Esophagus squamous epithelium (tissue), 5 donors: ENCODE results near the gene GADD45G. TPM values are rescaled to one million over a fixed set of nuclear protein-coding genes. Genes with fewer than 3 reads are reported as not detected.

Experiments
- DNase-seq: peaks from one replicate; lab custom pipeline; 2025; lab: John Stamatoyannopoulos, UW
- H3K27ac ChIP-seq, 4 donors: fragments of 200-600 bp; sonication (generic); one replicate each; pipeline ENCODE4 v1.5.1; 2016 to 2019; ENCODE audit warnings: mild to moderate bottlenecking in 1 of 4
- H3K27me3 ChIP-seq, 4 donors: fragments of 200-600 bp; sonication (generic); 1 replicate in 3 of 4; 2 replicates in 1 of 4; pipeline versions ENCODE4 v1.5.1 to v1.6.0; 2017 to 2021; ENCODE audit warnings: antibody characterized with exemption in 1 of 4
- H3K36me3 ChIP-seq, 3 donors: fragments of 200-600 bp; sonication (generic); one replicate each; pipeline ENCODE4 v1.5.1; 2016 to 2019
- H3K4me1 ChIP-seq, 3 donors: fragments of 200-600 bp; sonication (generic); one replicate each; pipeline ENCODE4 v1.5.1; 2017 to 2019
- H3K4me3 ChIP-seq, 4 donors: fragments of 200-600 bp; sonication (generic); 1 replicate in 3 of 4; 2 replicates in 1 of 4; pipeline ENCODE4 v1.5.1; 2016 to 2019; ENCODE audit warnings: mild to moderate bottlenecking in 2 of 4, moderate library complexity in 1 of 4
- H3K9me3 ChIP-seq, 3 donors: fragments of 200-600 bp; sonication (generic); one replicate each; pipeline ENCODE4 v1.5.1; 2016 to 2019
- CTCF ChIP-seq, 6 experiments: fragments of 450-650 bp in 4 of 6; fragments of 200-600 bp in 2 of 6; sonication (generic) in 2 of 6; IDR thresholded peaks; one replicate each; pipeline ENCODE4 v1.5.1; 2016 to 2019; ENCODE audit warnings: antibody characterized with exemption in 6 of 6, mild to moderate bottlenecking in 4 of 6, moderate library complexity in 4 of 6
- POLR2A ChIP-seq, 4 donors: fragments of 450-650 bp; IDR thresholded peaks; one replicate each; pipeline ENCODE4 v1.6.1; 2017; ENCODE audit warnings: antibody characterized with exemption in 4 of 4, mild to moderate bottlenecking in 4 of 4, moderate library complexity in 3 of 4
- WGBS, 2 donors: methylation state at CpG; one replicate each; pipeline ENCODE4 v1.1.5; 2018; 5-methylcytosine and 5-hydroxymethylcytosine counted together
- intact Hi-C: fragments of 100-400 bp; cut with DNase I; formaldehyde crosslinking; loops from one replicate; pipeline ENCODE4 v1.15.0; 2022
- total RNA-seq, 4 donors: library from RNA; depleted of rRNA; stranded (reverse); fragments of >200 nt; gene quantifications; one replicate each; pipeline ENCODE4 v1.1.0, GENCODE V29; 2016
- donor health status: DM: yes; HTN: yes; CAD: no.

The GADD45G gene
- total RNA-seq, 4 donors from 2014 or later: 1.8 to 18.7 (median 8.5) TPM

DNA sequence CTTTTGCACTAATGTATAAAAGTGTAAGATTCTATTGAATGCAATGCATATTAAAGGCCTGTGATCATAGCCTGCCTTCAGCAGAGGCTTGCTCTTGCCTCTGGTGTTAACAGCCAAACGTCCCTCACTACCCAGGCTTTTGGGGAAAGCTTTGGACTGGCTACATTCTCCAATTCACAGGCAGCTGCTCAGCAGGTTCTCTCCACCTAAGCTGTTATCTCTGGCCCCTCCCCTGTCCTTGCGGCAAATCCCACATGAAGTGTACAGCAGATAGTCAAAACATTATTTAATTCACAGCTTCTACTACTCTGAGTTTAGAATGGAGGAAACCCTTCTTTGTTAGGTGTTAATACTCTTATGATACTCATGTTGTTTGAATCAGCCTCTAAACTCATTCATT lies 45.9 kb upstream of the GADD45G start:
- DNase-seq: no peak
- no peak for TF ChIP-seq CTCF (IDR thresholded peaks at IDR 0.05)
- no peak for TF ChIP-seq POLR2A (IDR thresholded peaks at IDR 0.05)
- intact Hi-C loops: no loop called here
- Histone ChIP-seq H3K27me3 (peaks cover 0 to 7% (median 0%) of the 10 kb centered on the region in 4 donors), H3K4me3 (no peak overlapping the region), H3K27ac (no peak overlapping the region), H3K36me3 (no peaks in the 10 kb centered on the region), H3K9me3 (no peaks in the 10 kb centered on the region), H3K4me1 (peaks cover 0 to 9% (median 3%) of the 10 kb centered on the region in 3 donors)
- 60 to 65% methylated on average over 2 of the region's 2 CpGs for WGBS, 2 donors

DNA sequence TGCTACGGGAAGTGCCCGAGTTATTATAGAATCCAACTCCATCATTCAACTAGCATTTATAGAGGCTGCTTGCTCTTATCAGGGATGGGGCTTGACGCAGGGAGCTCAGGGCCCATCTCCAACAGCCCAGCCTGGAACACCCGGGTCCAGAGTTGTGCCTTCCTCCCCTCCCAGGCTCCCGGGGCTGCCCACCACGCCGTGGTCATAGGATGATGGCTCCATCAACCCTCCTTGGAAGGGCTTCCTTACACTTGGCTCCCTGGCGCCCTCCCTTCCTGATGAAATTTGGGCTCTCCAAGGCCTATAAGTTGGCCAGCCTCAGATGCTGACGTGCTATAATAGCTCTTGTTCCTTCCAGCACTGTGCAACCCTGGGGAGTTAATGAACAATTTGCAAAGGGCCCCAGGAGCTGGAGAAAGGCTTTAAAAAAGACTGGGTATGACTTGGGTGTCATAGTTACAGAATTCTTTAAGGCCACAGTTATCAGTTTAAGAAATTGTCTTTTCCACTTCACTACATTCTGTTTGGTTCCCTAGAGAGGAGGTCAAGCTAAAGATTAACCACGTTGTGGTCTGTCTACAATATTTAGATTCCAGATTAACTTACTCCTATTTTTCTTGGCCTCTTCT lies 42.5 kb upstream of the GADD45G start:
- intact Hi-C loops: no loop called here
- H3K27ac ChIP-seq: no peak overlapping the region
- 85 to 91% methylated on average over 7 to 8 of the region's 10 CpGs for WGBS, 2 donors
- H3K9me3 ChIP-seq: no peaks in the 10 kb centered on the region
- TF ChIP-seq POLR2A (IDR thresholded peaks at IDR 0.05) (no peak), CTCF (IDR thresholded peaks at IDR 0.05) (no peak)
- no peak overlapping the region for H3K4me3 ChIP-seq
- H3K36me3 ChIP-seq: no peaks in the 10 kb centered on the region
- DNase-seq: no peak
- no peaks in the 10 kb centered on the region for H3K4me1 ChIP-seq
- H3K27me3 ChIP-seq: peaks cover 0 to 10% (median 0%) of the 10 kb centered on the region in 4 donors

- H3K27me3 ChIP-seq: peaks cover 0 to 10% (median 0%) of the 10 kb centered on the region in 4 donors
- no peak for DNase-seq
- H3K9me3 ChIP-seq: no peaks in the 10 kb centered on the region
- H3K36me3 ChIP-seq: no peaks in the 10 kb centered on the region
- no peak overlapping the region for H3K4me3 ChIP-seq
- H3K27ac ChIP-seq: no peak overlapping the region
- no peaks in the 10 kb centered on the region for H3K4me1 ChIP-seq
- no peak for TF ChIP-seq CTCF (IDR thresholded peaks at IDR 0.05)
- no peak for TF ChIP-seq POLR2A (IDR thresholded peaks at IDR 0.05)
- intact Hi-C loops: no loop called here
- 69 to 71% methylated on average over 13 to 15 of the region's 15 CpGs for WGBS, 2 donors
These were observed 41.1 kb upstream of the GADD45G start for GRCh38 chr9:89563571-89564345.

- H3K27ac ChIP-seq: no peak overlapping the region
- no peak for DNase-seq
- H3K4me3 ChIP-seq: no peak overlapping the region
- TF ChIP-seq POLR2A (IDR thresholded peaks at IDR 0.05) (no peak), CTCF (IDR thresholded peaks at IDR 0.05) (peak in 1 of 6 experiments; percentile 13)
- intact Hi-C loops: no loop called here
- H3K27me3 ChIP-seq: peaks cover 0 to 10% (median 0%) of the 10 kb centered on the region in 4 donors
- no peaks in the 10 kb centered on the region for H3K4me1 ChIP-seq
- WGBS, 2 donors: 51 to 66% methylated on average over 9 to 14 of the region's 14 CpGs
- H3K9me3 ChIP-seq: no peaks in the 10 kb centered on the region
- no peaks in the 10 kb centered on the region for H3K36me3 ChIP-seq
These were observed 40.4 kb upstream of the GADD45G start for GRCh38 chr9:89564346-89564878.

- intact Hi-C loops: no loop called here
These were observed 37.2 kb upstream of the GADD45G start for GRCh38 chr9:89567649-89568048.

More at GRCh38 chr9:89567649-89568048, 37.2 kb upstream of the GADD45G start:
- Histone ChIP-seq H3K9me3 (no peaks in the 10 kb centered on the region), H3K27me3 (peaks cover 0 to 22% (median 0%) of the 10 kb centered on the region in 4 donors), H3K4me1 (no peaks in the 10 kb centered on the region), H3K36me3 (no peaks in the 10 kb centered on the region), H3K27ac (no peak overlapping the region), H3K4me3 (no peak overlapping the region)
- WGBS, 2 donors: 90 to 91% methylated on average over 2 of the region's 2 CpGs
- TF ChIP-seq CTCF (IDR thresholded peaks at IDR 0.05) (no peak), POLR2A (IDR thresholded peaks at IDR 0.05) (no peak)
- no peak for DNase-seq
